DMS114 treated with DMSO at 0.1 percent for 48 hours (cell line): Measurements from ENCODE around the gene TMEM62.
"Not testable (repeated sequence)": the region's sequence is repeated elsewhere in the genome, so short reads cannot be mapped to it uniquely, and the experiment has no call there.

ENCODE experiments used
- DNase-seq: peaks from one replicate; lab custom pipeline; 2025; ENCODE audit not compliant: unreplicated experiment; lab: John Stamatoyannopoulos, UW

Gene TMEM62

DNA sequence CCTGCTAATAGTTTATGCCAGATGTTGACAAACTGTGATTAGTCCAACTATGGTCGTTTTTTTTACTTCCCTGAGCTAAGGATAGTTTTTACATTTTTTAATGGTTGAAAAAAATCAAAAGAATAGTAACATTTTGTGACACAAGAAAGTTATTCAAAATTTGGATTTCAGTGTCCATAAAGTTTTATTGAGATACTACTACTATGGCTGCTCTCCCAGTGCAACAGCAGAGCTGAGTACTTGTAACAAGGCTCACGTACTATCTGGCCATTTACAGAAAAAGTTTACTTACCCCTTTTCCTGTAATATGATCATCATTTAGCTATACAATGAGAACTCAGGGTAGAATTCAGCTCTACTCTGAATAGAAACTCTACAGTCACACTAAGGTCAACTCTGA lies 11.5 kb upstream of the TMEM62 start:
- DNase-seq: no peak

DNA sequence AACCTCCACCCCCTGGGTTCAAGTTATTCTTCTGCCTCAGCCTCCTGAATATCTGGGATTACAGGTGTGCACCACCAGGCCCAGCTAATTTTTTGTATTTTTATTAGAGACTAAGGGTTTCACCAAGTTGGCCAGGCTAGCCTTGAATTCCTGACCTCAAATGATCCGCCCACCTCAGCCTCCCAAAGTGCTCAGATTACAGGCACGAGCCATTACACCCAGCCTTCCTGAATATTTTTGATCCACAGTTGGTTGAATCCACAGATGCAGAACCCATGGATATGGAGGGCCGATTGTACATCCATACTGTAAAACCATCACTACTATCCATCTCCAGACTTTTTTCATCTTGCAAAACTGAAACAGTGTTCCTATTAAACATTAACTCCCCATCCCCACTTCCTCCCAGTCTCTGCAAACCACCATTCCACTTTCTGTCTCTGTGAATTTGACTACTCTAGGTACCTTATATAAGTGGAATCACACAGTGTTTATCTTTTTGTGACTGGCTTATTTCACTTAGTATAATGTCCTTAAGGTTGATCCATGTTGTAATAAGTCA lies 8.2 kb upstream of the TMEM62 start:
- DNase-seq: no peak

- DNase-seq: no peak
These were observed 7.0 kb upstream of the TMEM62 start for GRCh38 chr15:43126356-43126755.

GRCh38 chr15:43127752-43128151 lies 5.6 kb upstream of the TMEM62 start:
- DNase-seq: no peak

DNA sequence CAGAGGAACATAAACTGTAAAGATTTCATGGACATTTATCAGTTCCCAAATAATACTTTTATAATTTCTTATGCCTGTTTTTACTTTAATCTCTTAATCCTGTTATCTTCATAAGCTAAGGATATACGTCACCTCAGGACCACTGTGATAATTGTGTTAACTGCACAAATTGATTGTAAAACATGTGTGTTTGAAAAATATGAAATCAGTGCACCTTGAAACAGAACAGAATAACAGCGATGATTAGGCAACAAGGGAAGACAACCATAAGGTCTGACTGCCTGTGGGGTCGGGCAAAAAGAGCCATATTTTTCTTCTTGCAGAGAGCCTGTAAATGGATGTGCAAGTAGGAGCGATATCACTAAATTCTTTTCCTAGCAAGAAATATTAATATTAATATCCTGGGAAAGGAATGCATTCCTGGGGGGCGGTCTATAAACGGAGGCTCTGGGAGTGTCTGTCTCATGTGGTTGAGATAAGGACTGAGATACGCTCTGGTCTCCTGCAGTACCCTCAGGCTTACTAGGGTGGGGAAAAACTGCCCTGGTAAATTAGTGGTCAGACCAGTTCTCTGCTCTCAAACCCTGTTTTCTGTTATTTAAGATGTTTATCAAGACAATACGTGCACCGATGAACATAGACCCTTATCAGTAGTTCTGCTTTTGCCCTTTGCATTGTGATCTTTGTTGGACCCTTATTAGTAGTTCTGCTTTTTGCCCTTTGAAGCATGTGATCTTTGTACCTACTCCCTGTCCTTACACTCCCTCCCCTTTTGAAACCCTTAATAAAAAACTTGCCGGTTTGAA lies 5.0 kb upstream of the TMEM62 start:
- not testable (repeated sequence) for DNase-seq

DNA sequence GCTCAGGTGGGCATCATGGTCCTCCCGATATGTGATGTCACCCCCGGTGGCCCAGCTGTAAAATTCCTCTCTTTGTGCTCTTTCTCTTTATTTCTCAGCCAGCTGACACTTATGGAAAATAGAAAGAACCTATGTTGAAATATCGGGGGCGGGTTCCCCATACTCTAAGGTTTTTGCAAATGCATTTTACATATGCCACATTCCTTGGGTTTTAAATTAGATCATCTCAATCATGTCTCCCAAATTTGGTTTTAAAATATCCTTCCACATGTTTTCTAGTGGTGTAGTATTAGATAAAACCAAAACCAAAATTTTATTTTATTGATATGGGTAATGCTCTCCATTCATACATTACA lies 4.4 kb upstream of the TMEM62 start:
- DNase-seq: no peak

DNA sequence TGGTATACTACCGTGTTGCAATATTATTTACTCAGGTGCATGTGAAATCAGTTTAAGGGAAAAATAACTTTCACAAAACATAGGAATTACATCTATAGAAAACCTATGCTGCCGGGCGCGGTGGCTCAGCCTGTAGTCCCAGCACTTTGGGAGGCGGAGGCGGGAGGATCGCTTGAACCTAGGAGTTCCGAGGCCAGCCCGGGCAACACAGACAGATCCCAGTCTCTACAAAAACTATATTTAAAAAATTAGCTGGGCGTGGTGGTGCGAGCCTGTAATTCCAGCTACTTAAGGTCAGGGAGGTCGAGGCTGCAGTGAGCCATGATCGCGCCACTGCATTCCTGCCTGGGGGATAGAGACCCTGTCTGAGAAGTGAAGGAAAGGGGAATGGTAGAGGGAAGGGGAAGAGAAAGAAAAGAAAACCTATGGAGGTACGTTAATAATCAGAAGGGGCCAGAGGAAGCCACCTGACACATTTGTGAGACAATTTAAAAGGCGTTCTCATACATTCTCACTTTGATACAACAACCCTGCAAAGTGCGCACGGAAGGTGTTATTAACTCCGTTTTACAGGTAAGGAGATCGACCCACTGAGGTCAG lies 456 bp upstream of the TMEM62 start:
- DNase-seq: no peak

- no peak for DNase-seq
These were observed 810 bp downstream of the TMEM62 start for GRCh38 chr15:43134157-43134635.

- no peak for DNase-seq
These were observed 2.0 kb downstream of the TMEM62 start for GRCh38 chr15:43135351-43135750.

DNA sequence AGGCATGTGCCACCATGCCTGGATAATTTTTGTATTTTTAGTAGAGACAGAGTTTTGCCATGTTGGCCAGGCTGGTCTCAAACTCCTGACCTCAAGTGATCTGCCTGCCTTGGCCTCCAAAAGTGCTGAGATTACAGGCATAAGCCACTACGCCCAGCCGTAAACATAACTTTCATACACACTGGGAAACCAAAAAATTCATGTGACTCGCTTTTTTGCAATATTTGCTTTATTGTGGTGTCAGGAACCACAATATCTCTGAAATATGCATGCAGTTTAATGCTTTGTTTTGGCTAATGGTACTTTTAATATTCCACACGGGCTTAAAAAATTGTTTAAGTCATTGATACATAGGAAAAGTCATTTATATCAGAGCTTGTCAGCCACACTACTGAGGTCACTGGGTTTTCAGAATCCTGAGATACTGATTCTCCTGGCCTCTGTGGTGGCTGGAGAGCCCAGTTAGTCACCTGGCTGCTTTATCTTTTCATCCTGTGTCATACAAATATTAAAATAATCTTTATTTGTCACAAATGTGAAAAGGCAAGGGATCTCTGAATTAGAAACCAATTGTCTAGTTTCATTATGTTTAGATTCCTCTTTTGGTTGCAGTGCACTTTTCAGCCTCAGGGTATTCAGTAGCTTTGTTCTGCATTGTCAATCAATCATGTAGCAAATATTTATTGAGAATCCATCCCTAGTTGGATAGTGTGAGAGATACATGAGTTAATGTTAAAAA lies 10.0 kb downstream of the TMEM62 start:
- DNase-seq: no peak

GRCh38 chr15:43144512-43144911 lies 11.1 kb downstream of the TMEM62 start:
- no peak for DNase-seq

GRCh38 chr15:43146184-43146583 lies 12.8 kb downstream of the TMEM62 start:
- no peak for DNase-seq

DNA sequence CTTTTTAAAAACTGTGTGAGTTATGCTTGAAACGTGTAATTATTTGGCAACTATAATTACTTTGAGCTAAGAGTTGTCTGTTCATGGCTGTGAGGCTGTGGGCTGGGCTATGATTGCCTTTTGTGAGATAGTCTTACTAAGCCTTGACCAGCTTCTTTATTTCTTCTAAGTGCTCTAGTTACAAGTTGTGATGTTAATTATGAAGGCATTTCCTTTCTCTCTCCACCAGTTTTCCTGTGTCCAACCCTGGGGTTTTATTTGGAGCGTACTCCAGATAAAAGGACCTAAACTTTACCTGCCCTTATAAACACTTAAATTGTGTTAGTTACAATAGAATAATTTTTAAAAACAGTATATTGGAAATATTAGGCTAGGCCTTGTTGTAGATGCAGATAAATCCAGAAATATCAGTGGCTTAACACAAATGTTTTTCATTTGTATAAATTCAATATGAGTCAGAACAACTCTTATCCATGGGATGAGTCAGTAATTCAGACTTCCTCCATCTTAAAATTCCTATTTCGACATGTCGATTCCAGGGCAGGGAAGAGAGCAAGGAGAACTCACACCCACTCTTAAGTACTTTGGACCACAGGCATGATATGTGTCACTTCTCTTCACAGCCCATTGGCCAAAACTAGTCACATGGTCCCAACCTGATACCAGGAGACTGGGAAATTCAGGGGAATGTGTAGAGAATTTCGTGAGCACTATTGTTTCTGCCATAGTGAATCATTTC lies 17.0 kb downstream of the TMEM62 start:
- no peak for DNase-seq

DNA sequence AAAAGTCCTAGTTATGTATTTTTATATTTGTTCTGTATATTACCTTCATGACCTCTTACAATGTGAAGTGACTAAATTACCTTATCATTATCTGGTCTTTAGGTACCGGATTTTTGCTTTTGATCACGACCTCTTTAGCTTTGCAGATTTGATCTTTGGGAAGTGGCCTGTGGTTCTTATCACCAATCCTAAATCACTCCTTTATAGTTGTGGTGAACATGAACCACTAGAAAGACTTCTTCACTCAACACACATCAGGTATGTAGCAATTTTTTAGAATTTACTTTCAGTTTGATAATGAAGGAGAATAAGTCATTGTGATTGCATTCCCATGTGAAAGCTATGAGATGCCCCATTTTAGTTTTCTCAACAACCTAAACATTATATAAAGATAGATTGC lies 18.3 kb downstream of the TMEM62 start:
- DNase-seq: no peak

DNA sequence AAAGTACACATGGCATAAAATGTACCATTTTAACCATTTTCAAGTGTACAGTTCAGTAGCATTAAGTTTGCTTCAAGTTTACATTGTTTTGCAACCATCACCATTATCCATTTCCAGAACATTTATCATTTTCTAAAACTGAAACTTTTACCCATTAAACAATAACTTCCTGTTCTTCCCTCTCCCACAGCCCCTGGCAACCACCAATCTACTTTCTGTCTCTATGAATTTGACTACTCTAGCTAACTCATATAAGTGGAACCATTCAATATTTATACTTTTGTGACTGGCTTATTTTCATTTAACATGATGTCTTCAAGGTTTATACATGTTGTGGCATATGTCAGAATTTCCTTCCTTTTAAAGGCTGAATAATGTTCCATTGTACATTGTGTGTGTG lies 19.9 kb downstream of the TMEM62 start:
- DNase-seq: no peak

- DNase-seq: no peak
These were observed 32.5 kb downstream of the TMEM62 start for GRCh38 chr15:43165801-43166325.

GRCh38 chr15:43167261-43167660 lies 33.9 kb downstream of the TMEM62 start:
- DNase-seq: not testable (repeated sequence)

- DNase-seq: no peak
These were observed 35.1 kb downstream of the TMEM62 start for GRCh38 chr15:43168192-43169107.

- DNase-seq: no peak
These were observed 36.5 kb downstream of the TMEM62 start for GRCh38 chr15:43169888-43170287.
